ENCODE measurements around the gene DLL1.
"Not testable (repeated sequence)": the region's sequence is repeated elsewhere in the genome, so short reads cannot be mapped to it uniquely, and the experiment has no call there.

DLL1 gene

GRCh38 chr6:170267688-170268087, 23.2 kb downstream of the DLL1 start:
- no peak for DNase-seq

GRCh38 chr6:170266061-170266825, 24.6 kb downstream of the DLL1 start:
- no peak for DNase-seq

DNA sequence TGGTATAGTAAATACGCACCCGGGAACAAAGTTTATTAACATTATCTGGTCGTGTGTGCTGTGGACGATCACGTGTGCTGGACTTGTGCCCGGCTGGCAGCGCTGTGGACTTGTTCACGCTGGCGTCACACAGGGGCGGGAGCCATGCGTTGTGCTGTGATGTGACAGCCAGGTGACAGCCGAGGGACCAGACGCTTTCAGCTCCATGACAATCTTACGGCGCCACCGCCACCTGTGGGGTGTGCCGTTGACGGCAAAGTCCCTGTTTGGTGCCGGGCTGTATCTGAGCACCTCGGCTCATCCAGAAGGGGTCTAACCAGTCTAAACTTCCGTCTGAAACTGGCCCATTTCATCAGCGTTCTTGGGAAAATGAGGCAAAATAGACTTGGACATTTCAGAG, 25.2 kb downstream of the DLL1 start:
- DNase-seq, result no peak

DNA sequence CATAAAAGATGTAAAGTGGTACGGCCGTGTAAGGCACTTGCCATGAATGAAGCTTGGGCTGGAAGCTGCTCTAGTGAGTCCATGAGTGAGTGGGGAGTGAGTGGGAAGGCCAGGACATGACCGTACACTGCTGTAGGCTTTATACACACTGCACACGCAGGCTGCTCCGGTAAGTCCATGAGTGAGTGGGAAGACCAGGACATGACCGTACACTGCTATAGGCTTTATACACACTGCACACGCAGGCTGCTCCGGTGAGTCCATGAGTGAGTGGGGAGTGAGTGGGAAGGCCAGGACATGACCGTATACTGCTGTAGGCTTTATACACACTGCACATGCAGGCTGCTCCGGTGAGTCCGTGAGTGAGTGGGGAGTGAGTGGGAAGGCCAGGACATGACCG, 26.2 kb downstream of the DLL1 start:
- DNase-seq, result not testable (repeated sequence)

DNA sequence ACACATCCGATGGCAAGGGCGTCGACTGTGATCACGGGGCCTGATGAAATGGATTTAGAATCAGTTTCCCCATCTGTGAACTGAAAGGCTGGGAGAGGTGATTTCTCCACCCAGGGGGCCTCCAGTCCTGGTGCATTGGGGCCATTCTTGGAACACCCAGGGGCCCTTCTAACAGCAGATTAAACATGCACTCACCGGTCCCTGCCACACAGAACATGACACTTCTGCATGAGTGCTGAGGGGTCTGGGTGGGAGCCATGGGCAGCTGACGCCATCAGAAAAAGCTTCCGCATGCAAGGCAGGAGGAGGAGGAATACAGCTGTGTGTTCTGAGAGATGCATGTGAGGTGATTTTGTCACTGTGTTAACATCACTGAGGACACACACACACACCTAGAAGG, 26.8 kb downstream of the DLL1 start:
- no peak for DNase-seq

- DNase-seq, result no peak
Observed at GRCh38 chr6:170263410-170263809, 27.5 kb downstream of the DLL1 start.

DNA sequence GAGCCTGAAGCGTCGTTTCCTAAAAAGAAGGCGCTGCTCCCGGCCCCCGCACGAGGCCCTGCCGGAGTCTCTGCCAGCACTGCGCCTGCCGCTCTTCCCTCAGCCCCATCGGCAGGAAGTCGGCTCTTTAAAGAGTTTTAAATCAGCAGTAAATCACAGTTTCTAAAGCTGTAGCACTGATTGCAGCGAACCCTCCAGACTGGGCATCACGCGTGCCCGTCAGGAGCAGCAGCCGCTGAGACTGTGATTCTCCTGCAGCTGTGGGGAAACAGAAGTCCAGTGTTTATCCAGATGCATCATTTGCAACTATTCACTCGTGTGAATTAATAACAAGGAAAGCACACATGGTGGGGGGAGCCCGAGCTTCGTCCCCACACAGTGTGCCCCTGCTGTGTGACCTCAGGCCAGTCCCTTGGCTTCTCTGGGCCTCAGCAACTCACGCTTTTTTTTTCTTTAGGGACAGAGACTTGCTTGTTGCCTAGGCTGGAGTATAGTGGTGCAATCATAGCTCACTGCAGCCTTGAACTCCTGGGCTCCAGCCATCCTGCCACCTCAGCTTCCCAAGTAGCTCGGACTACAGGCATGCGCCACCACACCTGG, 28.3 kb downstream of the DLL1 start:
- DNase-seq, result no peak

DNA sequence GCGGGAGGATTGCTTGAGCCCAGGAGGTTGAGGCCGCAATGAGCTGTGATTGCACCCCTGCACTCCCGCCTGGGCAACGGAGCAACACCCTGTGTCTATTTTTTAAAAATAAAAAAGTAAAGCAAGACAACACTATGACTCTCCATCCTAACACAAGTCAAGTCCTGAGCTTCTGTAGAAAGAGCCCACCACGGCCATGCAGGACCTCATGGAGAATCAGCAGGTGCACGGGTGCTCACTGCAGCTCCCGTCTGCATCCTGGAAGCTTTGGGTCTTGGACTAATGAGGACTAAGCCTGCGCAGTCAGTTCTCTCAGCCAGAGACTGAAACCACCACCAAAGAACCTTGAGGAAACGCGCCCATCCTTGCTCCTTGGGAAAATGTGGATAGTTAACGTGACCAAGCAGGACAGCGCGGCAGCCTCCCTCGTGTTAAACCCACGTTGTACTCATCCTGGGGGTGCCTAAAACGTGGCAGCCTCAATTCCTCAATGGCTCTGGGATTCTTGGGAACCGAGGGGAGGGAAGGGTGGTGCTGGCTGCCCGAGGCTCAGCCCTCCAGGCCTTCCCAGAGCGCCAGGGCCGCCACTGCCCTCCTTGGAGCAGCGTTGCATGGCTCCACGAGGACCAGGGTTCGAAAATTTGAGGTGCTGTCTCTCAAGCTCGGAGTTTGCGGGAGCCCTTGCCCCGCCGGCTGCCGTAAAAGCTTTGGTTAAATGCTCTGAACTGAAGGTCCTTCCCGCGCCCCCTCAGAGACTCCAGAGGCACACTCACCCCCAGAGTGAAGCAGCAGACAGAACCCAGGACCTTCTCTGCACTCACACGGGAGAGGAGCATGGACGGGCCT, 29.0 kb downstream of the DLL1 start:
- no peak for DNase-seq

DNA sequence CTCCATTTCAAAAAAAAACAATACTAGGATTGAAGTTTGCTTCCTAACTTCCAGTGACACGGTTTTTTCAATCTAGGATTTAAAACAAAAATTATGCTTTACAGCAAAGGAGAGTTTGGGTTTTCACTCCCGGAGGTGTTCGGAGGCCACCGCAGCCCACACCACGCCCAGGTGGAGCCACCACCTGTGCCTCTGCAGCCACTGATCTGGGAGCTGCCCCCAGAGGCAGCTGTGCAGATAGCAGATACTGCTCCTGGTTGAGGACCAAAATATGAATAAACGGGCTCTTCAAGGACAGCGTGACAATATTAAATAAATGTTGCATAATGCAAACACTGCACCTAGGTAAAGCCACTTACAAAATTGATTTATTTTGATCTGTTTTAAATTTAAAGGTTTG, 30.2 kb downstream of the DLL1 start:
- DNase-seq, result no peak

DNA sequence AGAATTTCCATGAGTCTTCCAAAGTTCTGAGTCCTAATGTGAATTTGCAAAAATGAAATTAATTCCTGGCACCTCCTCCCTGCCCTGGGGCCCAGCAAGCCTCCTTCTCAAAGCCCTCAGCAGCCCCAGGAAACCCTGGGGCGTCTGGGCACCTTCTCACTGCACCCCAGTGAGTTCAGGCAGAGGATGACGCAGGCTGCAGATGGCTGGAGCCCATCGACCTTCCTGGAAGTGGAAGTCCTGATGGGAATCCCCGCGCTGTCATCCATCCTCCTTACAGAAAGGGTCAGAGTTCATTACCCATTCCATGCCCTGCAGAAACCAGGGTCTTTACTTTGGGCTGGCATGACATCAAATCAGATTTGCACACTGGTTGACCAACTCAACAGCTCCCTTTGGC, 31.6 kb downstream of the DLL1 start:
- no peak for DNase-seq

GRCh38 chr6:170258407-170258806, 32.5 kb downstream of the DLL1 start:
- no peak for DNase-seq

DNA sequence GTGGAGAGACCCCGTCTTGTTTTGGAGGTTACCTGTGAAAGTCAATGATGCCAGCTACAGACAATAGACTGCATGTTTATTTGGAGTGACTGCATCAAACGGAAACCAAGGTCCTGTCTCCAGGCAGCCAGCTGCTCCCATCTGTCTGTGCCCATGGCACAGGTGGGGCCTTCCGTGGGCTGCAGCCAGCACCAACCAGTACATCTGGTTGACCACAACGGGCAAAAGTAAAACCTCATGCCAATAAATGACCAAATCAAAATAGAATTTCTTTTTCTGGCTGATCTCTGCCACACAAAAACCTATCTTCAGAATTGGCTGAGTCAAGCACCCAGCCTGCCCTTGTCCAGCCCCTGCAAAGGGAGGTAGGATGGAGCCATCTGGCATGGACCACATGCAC, 33.5 kb downstream of the DLL1 start:
- DNase-seq, result no peak

GRCh38 chr6:170256641-170257040, 34.2 kb downstream of the DLL1 start:
- DNase-seq, result no peak

GRCh38 chr6:170255426-170256125, 35.3 kb downstream of the DLL1 start:
- no peak for DNase-seq

- DNase-seq, result no peak
Observed at GRCh38 chr6:170254315-170255213, 36.3 kb downstream of the DLL1 start.

- DNase-seq, result no peak
Observed at GRCh38 chr6:170253910-170254269, 37.0 kb downstream of the DLL1 start.

DNA sequence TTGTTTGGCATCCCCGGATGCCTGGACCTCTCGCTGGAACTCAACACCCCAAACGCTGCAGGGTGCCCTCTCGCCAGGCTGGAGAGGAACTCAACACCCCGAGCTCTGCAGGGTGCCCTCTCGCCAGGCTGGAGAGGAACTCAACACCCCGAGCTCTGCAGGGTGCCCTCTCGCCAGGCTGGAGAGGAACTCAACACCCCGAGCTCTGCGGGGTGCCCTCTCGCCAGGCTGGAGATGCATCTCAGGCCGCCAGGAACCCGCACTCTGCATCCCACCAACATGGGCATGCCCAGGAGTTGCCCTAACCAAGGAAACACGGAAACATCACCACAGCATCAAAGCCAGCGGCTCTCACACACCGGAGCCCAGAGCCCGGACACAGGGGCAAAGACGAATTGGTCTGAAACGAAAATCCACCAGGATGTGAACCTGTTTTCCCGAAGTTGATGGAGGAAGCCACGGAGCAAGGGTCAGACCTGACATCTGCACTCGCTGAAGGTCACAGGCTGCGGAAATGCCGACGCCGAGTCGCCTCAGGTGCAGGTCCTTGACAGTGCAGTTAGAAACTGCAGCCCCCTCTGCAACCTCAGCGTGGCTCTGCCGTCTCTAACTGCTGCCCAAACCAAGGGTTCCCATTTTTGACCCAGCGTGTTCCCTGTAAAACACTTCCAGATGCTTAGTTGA, 37.5 kb downstream of the DLL1 start:
- no peak for DNase-seq

GRCh38 chr6:170251776-170252571, 38.9 kb downstream of the DLL1 start:
- no peak for DNase-seq

DNA sequence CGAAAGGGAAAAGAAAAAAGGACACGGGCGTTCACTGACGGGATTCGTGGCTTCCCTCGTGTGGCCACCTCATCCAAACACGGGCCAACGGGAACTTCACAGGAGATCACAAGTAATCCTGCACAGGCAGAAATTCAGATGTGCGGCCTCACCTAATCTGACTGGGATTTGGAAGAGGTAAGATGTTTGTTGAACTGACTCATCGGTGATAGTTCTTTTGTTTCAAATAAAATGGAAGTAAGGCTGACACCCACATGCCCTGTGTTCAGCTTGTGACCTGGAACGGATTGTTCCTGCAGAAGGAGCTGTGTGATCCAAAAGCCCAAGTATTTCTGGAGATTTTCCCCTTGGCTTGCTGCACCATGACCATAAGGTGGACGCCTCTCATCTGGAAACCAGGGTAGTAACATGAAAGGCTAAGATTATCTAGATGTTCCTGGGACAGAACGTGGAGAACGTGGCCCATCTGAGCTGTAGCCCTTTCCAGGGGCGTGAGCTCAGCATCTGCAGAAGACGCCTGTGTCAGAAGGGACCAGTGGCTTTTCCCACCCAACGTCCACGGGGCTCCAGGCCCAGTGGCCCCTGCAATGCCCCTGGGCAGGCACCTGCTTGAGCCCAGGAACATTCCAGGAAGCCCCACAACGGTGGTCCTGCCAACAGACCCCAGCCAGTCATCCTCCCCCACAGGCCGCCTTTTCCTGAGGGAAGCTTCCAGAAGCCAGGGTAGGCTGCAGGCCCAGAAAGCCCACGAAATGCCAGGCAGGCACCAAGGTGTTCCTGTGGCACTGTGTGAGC, 39.7 kb downstream of the DLL1 start:
- DNase-seq, result no peak

- DNase-seq, result no peak
Observed at GRCh38 chr6:170250455-170250854, 40.4 kb downstream of the DLL1 start.

All from stimulated activated CD4-positive, alpha-beta T cell treated with anti-CD3 and anti-CD28 coated beads, Interleukin-15, amount 100 ng/mL, for 24 hours (primary cell).